Right cardiac atrium (tissue), 5 donors: ENCODE measurements around the gene APOO. TPM values are rescaled to one million over a fixed set of nuclear protein-coding genes. Genes with fewer than 3 reads are reported as not detected.
A peak's percentile ranks its signal among the peaks of the same experiment; 100 is the strongest.
"Not testable (repeated sequence)": the region's sequence is repeated elsewhere in the genome, so short reads cannot be mapped to it uniquely, and the experiment has no call there.

ENCODE experiments used
- ATAC-seq, 2 donors: fragments of 200-7000 bp; cut with Tn5 transposase; one replicate each; pipeline versions ENCODE4 v1.8.0 to v1.9.1; 2020; ENCODE audit warnings: moderate library complexity in 2 of 2, mild to moderate bottlenecking in 1 of 2
- DNase-seq, 3 donors: peaks; one replicate each; pipeline ENCODE4 v3.0.0-alpha.2; 2020
- H3K27ac ChIP-seq: one replicate; pipeline ENCODE4 v1.5.1; 2013; ENCODE audit warnings: mild to moderate bottlenecking, low read length, control low read depth, moderate library complexity
- H3K27me3 ChIP-seq: one replicate; pipeline ENCODE4 v1.6.1; 2013; ENCODE audit not compliant: control insufficient read depth, insufficient read depth
- H3K4me1 ChIP-seq: one replicate; pipeline ENCODE4 v1.6.1; 2013; ENCODE audit warnings: low read length; ENCODE audit not compliant: control insufficient read depth, insufficient read depth
- H3K4me3 ChIP-seq: one replicate; pipeline ENCODE4 v1.5.1; 2013; ENCODE audit warnings: low read length, control low read depth
- H3K9me3 ChIP-seq: one replicate; pipeline ENCODE4 v1.6.1; 2013; ENCODE audit warnings: low read length; ENCODE audit not compliant: control insufficient read depth
- whole genome bisulfite sequencing: extraction: QIAGEN DNeasy Blood & Tissue Kit; methylation state at CpG from one replicate; pipeline ENCODE4 v1.1.7; 2013; 5-methylcytosine and 5-hydroxymethylcytosine counted together
- intact Hi-C, 4 donors: fragments of 100-400 bp; cut with DNase I; formaldehyde crosslinking; loops; one replicate each; pipeline versions ENCODE4 v1.11.0 to v1.14.0; 2022 to 2023
- polyA plus RNA-seq: library from polyadenylated mRNA; stranded (reverse); fragments of 200-250 nt; gene quantifications from one replicate; pipeline ENCODE4 v1.2.3, GENCODE V29; 2013
- total RNA-seq, 4 donors: library from RNA; stranded (reverse); fragmentation: NEBNext Ultra II Directional; extraction: Animal tissue kit (Norgen Biotek cat#: 25700); gene quantifications; one replicate each; pipeline ENCODE4 v1.2.1, GENCODE V29; 2021
- donor health status: healthy with polysubstance abuse.
- donor health status: DM: no; HTN: yes; CAD: no.
- donor health status: DM: no; HTN: no; CAD: no.
- donor health status: DM: no; HTN: yes; CAD: no; lungs with severe emphysema.
- donor health status: DM: yes; HTN: yes; CAD: no.

Gene APOO
- total and polyA plus RNA-seq, 5 donors: 65.7 to 105 (median 85.3) TPM

- 34% methylated on average over 2 of the region's 2 CpGs for WGBS
- Histone ChIP-seq H3K4me3 (no peak overlapping the region), H3K9me3 (no peaks in the 10 kb centered on the region), H3K27me3 (no peaks in the 10 kb centered on the region), H3K27ac (no peak overlapping the region), H3K4me1 (peaks cover 5% of the 10 kb centered on the region)
- ATAC-seq (no peak), DNase-seq (no peak)
- intact Hi-C loops: loop anchor here (5.0 to 10.0 kb wide), 7 partner anchors 121 to 212 kb away; partner anchors contain the start of genes SAT1 (in 3 of the 4), ACOT9 (in 1 of the 4) and KLHL15 (in 1 of the 4)
Observed at GRCh38 chrX:23904096-23904495, 3.6 kb downstream of the APOO start.

- intact Hi-C loops: loop anchor here (5.0 to 10.0 kb wide), 7 partner anchors 120 to 210 kb away; partner anchors contain the start of genes SAT1 (in 3 of the 4), ACOT9 (in 1 of the 4) and KLHL15 (in 1 of the 4)
- DNase-seq (no peak), ATAC-seq (peak; percentile 48 to 67)
- H3K9me3 ChIP-seq: no peaks in the 10 kb centered on the region
- peak overlapping the region; percentile 70 for H3K27ac ChIP-seq
- H3K4me3 ChIP-seq: peak overlapping the region; percentile 18
- peaks cover 6% of the 10 kb centered on the region for H3K4me1 ChIP-seq
- WGBS: 3% methylated on average over 2 of the region's 2 CpGs
- H3K27me3 ChIP-seq: no peaks in the 10 kb centered on the region
Observed at GRCh38 chrX:23902419-23902818, 5.3 kb downstream of the APOO start.

GRCh38 chrX:23901805-23902204, 5.9 kb downstream of the APOO start:
- WGBS: 9% methylated on average over 1 of the region's 1 CpG
- peak overlapping the region; percentile 18 for H3K4me3 ChIP-seq
- H3K27me3 ChIP-seq: no peaks in the 10 kb centered on the region
- H3K9me3 ChIP-seq: no peaks in the 10 kb centered on the region
- intact Hi-C loops: loop anchor here (2.0 to 10.0 kb wide), 8 partner anchors 119 to 210 kb away; partner anchors contain the start of genes SAT1 (in 4 of the 4), ACOT9 (in 1 of the 4) and KLHL15 (in 1 of the 4)
- H3K27ac ChIP-seq: peak overlapping the region; percentile 70
- DNase-seq: peak in 2 of 3 donors; percentile 27 to 61
- H3K4me1 ChIP-seq: peaks cover 6% of the 10 kb centered on the region
- peak; percentile 88 to 94 for ATAC-seq

- intact Hi-C loops: loop anchor here (2.0 to 10.0 kb wide), 8 partner anchors 118 to 209 kb away; partner anchors contain the start of genes SAT1 (in 4 of the 4), ACOT9 (in 1 of the 4) and KLHL15 (in 1 of the 4)
- ATAC-seq (peak; percentile 42 to 72), DNase-seq (no peak)
- peaks cover 6% of the 10 kb centered on the region for H3K4me1 ChIP-seq
- H3K9me3 ChIP-seq: no peaks in the 10 kb centered on the region
- no peak overlapping the region for H3K4me3 ChIP-seq
- 65% methylated on average over 3 of the region's 3 CpGs for WGBS
- H3K27me3 ChIP-seq: no peaks in the 10 kb centered on the region
- H3K27ac ChIP-seq: peak overlapping the region; percentile 70
Observed at GRCh38 chrX:23901060-23901459, 6.7 kb downstream of the APOO start.

- intact Hi-C loops: loop anchor here (2.0 to 10.0 kb wide), 8 partner anchors 118 to 208 kb away; partner anchors contain the start of genes SAT1 (in 4 of the 4), ACOT9 (in 1 of the 4) and KLHL15 (in 1 of the 4)
- 67% methylated on average over 12 of the region's 12 CpGs for WGBS
- peak in 1 of 2 donors; percentile 24 for ATAC-seq
- DNase-seq: peak in 1 of 3 donors; percentile 56
- Histone ChIP-seq H3K4me1 (peaks cover 6% of the 10 kb centered on the region), H3K9me3 (no peaks in the 10 kb centered on the region), H3K4me3 (no peak overlapping the region), H3K27ac (peak overlapping the region; percentile 52), H3K27me3 (no peaks in the 10 kb centered on the region)
Observed at GRCh38 chrX:23900220-23900797, 7.4 kb downstream of the APOO start.

- 57% methylated on average over 3 of the region's 3 CpGs for WGBS
- DNase-seq (no peak), ATAC-seq (no peak)
- Histone ChIP-seq H3K27me3 (no peaks in the 10 kb centered on the region), H3K9me3 (no peaks in the 10 kb centered on the region), H3K4me3 (no peak overlapping the region), H3K4me1 (peaks cover 6% of the 10 kb centered on the region), H3K27ac (no peak overlapping the region)
- intact Hi-C loops: no loop called here
Observed at GRCh38 chrX:23898412-23898959, 9.3 kb downstream of the APOO start.

GRCh38 chrX:23896981-23897380, 10.8 kb downstream of the APOO start:
- ATAC-seq: no peak
- Histone ChIP-seq H3K27ac (no peak overlapping the region), H3K4me3 (no peak overlapping the region), H3K9me3 (no peaks in the 10 kb centered on the region), H3K4me1 (peaks cover 6% of the 10 kb centered on the region), H3K27me3 (no peaks in the 10 kb centered on the region)
- intact Hi-C loops: no loop called here
- DNase-seq: no peak
- WGBS: 27% methylated on average over 2 of the region's 2 CpGs

- ATAC-seq, intact Hi-C loops, DNase-seq, H3K4me3 ChIP-seq, H3K9me3 ChIP-seq, H3K27me3 ChIP-seq, H3K27ac ChIP-seq, H3K4me1 ChIP-seq: not testable (repeated sequence)
- 87% methylated on average over 4 of the region's 4 CpGs for WGBS
Observed at GRCh38 chrX:23896539-23896938, 11.2 kb downstream of the APOO start.

GRCh38 chrX:23894993-23895392, 12.7 kb downstream of the APOO start:
- DNase-seq, H3K9me3 ChIP-seq, intact Hi-C loops, H3K4me3 ChIP-seq, H3K4me1 ChIP-seq, H3K27ac ChIP-seq, ATAC-seq, H3K27me3 ChIP-seq: not testable (repeated sequence)
- WGBS: 96% methylated on average over 6 of the region's 6 CpGs

GRCh38 chrX:23890933-23891332, 16.8 kb downstream of the APOO start:
- 100% methylated on average over 4 of the region's 4 CpGs for WGBS
- no peak overlapping the region for H3K4me3 ChIP-seq
- no peak for DNase-seq
- no peak overlapping the region for H3K27ac ChIP-seq
- intact Hi-C loops: no loop called here
- no peaks in the 10 kb centered on the region for H3K27me3 ChIP-seq
- no peaks in the 10 kb centered on the region for H3K4me1 ChIP-seq
- H3K9me3 ChIP-seq: no peaks in the 10 kb centered on the region
- ATAC-seq: no peak

GRCh38 chrX:23888887-23889501, 18.7 kb downstream of the APOO start:
- intact Hi-C loops: no loop called here
- H3K27me3 ChIP-seq: no peaks in the 10 kb centered on the region
- H3K4me1 ChIP-seq: no peaks in the 10 kb centered on the region
- DNase-seq (no peak), ATAC-seq (no peak)
- H3K9me3 ChIP-seq: no peaks in the 10 kb centered on the region
- no peak overlapping the region for H3K27ac ChIP-seq
- no peak overlapping the region for H3K4me3 ChIP-seq
- 79% methylated on average over 3 of the region's 3 CpGs for WGBS
